HG02610 (cell line): ENCODE data around the gene SP3.
"Not testable (repeated sequence)": the region's sequence is repeated elsewhere in the genome, so short reads cannot be mapped to it uniquely, and the experiment has no call there.

Experiments
- ATAC-seq: cut with Tn5 transposase; IDR thresholded peaks from one replicate; pipeline ENCODE4 v1.9.1; 2021; ENCODE audit warnings: mild to moderate bottlenecking, moderate library complexity; ENCODE audit not compliant: unreplicated experiment

SP3 gene

DNA sequence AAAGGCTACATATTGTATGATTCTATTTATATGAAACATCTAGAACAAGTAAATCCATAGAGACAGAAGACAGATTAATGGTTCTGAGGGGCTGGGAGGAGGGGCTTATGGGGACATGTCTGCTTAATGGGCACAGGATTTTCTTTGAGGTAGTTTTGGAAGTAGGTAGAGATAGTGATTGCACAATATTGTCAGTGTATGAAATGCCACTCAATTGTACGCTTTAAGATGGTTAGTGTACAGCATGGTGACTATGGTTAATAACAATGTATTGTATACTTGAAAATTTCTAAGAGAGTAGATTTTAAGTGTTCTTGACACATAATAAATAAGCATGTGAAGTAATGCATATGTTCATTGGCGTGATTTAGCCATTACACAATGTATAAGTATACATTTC is 68.4 kb downstream of the SP3 start:
- no peak for ATAC-seq

DNA sequence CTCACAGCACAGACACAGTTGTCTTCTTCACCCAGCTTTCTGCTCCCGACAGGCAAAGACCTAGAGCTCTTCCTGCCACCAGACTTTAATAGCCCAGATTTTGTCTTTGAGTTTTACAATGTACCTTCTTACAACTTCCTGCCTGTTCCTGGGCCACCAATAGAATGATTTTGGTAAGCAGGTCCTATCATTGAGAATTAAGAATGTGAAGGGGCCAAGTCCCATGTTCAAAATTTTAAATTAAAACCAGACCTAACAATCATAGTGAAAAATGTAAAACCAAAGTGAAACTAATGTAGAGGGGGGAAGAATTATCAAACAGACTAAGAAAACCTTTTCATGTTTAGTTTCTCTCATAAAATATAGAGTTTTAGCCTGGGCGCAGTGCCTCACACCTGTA is 72.8 kb downstream of the SP3 start:
- ATAC-seq = no peak

DNA sequence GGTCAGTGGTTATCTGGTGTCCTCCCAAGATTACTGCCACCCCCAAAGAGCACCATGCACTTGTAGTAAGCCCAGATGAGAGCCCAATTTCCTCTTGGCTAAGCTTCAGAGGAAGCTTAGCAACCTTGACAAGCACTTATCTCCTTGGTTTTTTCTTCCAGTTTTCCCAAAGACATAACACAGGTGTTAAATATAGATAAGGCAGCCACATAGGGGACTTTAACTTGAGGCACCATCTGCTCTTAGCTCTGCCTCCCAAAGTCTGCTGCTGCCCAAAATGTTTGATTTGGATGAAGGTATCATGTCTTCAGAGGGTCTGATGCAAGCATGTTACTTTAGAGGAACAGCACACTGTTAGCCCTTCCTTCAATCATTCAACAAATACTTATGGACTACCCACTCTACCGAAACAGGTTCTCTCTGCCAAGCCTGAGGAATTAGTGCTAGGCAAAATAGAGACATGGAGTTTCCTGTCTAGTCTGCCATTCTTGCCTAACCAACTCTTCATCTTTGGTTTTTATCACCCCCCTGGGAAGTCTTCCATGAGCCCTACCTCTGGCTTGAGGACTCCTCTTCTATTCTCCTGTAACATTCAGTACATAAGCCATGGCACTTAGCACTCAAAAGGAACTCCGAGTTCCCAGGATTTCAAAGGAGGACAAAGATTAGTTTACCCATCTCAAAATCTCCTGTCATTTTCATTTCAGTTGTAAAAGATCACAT is 73.7 kb downstream of the SP3 start:
- ATAC-seq = no peak

DNA sequence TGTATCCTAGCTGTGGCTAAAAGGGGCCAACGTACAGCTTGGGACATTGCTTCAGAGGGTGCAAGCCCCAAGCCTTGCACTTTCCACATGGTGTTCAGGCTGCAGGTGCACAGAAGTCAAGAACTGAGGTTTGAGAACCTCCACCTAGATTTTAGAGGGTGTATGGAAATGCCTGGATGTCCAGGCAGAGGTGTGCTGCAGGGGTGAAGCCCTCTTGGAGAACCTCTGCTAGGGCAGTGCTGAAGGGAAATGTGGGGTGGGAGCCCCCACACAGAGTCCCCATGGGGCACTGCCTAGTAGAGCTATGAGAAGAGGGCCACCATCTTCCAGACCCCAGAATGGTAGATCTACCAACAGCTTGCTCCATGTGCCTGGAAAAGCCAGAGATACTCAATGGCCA is 75.7 kb downstream of the SP3 start:
- not testable (repeated sequence) for ATAC-seq

DNA sequence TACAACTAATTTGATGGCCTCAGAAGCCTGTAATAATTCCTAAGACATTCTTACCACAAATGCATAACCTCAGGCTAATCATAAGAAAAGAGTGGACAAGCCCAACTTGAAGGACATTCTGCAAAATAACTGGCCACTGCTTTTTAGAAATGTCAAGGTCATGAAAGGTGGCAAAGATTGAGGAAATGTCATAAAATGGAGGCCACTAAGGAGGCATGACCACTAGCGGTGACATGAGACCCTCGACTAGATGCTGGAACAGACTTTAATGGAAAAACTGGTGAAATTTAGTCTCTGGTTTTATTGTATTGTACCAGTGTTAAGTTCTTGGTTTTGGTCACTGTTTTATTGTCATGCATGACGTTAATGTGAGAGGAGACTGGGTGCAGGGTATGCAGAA is 78.6 kb downstream of the SP3 start:
- no peak for ATAC-seq

DNA sequence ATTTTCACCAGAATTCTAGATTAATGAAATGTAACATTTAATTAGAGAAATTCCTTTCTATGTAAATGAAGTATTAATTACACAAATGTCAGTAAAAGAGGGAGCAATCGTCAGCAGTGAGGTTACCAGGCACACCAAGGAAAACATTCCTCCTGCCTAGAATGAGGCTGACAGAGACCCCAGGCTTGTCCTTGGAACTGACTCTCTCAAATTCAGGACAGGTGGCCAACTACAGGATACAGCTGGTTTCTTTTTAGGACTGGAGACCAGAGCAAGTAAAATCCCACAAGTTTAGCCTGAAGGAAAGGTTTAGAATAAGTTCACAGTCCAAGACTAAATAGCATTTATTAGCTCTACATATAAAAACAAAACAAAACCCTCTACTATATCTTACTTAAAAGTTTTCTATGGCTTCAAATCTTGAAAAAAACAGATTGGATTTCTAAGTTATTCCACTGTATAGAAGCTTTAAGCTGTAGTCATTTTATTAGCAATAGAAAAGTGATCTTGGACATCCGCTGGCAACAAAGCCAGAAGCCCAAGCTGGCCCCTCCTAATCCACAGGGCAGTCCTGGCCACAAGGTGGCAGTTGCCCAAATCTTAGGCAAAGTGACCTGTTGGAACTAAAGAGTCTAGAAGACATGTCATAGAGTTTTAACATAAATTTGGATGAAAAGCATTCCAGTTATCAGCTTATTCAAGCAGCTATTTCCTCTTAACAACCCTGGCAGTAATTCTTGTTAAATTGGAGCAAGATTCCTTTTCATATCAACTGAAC is 81.0 kb downstream of the SP3 start:
- no peak for ATAC-seq

DNA sequence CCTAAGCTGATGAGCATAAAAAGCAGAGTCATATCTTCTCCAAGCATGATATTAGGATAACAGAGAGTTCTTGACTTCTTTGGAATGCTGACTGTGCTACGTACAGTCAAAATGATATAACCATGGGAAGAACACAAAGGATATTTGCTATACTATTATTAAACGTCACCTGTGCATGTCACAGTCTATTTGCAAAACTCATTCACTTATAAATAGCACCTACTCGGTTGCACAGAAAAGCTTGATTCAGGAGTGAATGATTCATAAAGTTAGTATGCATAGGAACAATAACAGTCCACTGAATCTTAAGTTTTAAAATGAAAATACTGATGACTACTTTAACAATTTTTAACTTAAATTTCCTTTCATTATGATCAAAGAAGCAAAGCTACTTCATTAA is 83.3 kb downstream of the SP3 start:
- no peak for ATAC-seq

DNA sequence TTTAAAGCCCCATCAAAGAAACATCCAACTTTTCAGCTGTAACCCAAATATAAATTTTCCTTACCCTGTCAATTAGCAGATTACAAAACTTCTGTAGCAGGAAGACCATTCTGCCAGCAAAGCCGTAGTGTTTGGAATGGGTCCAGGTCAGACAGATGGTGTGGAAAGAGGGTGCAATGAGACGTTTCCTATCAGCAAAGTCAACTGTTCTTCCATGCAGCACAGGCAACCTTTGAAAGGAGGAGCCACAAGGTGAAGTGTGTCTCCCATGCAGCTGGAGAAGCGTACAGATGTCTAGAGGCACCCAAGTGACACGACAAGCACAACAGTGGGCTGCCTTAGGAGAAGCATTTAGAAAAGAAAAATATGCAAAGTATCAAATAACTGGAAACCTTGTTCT is 83.7 kb downstream of the SP3 start:
- ATAC-seq = no peak

DNA sequence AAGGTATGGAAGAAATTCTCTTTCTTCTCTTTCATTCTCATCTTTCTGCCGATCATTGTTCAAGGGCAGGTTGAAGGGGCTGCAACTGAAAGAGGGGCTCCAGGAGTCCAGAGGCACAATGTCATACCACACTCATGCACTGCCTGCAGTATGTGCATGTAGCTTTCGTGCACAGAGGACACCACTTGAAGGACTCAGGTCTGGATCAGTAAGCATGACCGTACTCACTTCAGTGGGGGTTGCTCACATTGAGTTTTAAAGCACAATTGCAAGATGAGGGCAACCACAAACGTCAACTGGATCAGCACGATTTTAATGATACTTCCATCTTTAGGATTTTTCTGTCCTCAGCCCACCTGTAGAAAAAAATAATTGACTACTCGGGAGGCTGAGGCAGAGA is 84.6 kb downstream of the SP3 start:
- ATAC-seq = no peak

DNA sequence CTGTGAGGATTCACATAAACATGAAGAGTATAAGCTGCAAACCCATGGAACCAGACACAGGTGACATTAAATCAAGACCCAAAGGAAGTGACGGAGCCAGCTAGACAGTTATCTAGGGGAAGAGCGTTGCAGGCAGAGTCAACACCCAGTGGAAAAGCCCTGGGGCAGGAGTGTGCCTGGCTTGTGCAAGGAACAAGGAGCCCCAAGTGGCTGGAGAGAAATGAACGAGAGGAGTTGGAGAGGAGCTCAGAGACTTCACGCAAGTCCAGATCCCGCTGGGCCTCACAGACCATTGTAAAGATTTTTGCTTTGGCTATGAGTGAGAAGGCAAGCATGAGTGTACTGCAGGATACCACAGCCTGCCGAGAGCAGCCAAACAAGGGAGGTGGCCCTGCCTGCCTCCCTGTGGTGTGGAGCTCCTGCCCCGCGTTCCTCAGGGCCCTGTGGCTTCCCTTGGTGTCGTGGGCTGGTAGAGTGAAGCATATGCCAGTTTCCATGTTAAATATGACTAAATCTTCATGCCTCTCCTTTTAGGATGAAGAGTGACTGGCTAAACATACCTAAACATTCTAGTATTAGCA is 88.2 kb downstream of the SP3 start:
- ATAC-seq = no peak

DNA sequence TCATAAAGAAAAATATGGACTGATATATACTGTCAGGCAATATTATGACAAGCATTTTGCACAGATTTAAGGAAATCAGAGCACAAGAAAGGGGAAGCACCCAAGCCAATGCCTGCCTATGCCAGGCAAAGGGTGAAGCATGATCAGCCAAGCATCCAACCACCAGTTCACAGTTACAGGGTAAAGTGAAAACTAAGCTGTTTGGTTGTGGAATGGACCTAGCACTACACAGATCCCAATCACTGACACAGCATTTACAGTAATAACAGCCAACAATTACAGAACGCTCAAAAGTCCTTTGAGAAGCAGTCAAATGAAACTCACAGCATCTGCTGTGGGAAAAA is 90.3 kb downstream of the SP3 start:
- ATAC-seq = peak; percentile 86

DNA sequence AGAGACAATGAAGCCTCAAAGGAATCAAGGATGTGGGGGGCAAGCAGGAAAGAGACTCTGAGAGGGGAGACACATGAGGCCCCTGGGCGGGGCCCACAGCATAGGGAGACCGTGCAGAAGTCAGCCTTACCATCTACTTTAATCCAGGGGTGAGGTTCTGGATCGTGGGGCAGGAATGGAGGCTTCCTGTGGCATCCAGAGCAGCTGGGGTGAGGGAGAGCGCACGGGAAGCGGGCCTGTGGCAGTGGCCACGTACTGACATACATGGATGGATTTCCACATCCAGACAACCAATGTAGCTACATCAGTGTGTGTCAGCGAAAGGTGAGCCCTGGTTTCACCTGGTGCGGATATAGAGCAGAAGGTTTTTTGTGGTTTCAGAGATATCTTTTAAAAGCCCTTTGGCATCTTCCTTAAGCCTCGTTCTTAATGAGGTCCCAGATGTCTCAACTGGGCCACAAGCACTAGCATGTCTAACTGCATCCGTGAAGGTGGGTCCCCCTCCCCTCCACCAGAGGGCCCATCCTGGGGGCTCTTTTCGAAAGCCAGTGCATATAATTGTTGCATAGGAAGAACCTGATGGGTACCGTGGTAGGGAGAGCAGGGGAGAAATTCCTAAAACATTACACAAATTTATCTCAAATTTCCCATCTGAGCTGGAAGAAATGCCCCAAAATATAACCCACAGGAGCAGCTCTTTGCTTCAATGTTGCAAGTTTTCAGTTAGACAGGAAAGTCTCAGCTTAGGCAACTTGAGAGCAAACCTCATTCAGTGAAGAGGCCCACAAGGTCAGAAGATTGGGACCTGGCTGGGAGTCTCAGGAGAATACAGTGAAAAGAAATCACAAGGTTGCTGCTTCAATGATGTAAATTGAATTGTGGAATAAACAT is 90.9 kb downstream of the SP3 start:
- ATAC-seq = peak; percentile 17

DNA sequence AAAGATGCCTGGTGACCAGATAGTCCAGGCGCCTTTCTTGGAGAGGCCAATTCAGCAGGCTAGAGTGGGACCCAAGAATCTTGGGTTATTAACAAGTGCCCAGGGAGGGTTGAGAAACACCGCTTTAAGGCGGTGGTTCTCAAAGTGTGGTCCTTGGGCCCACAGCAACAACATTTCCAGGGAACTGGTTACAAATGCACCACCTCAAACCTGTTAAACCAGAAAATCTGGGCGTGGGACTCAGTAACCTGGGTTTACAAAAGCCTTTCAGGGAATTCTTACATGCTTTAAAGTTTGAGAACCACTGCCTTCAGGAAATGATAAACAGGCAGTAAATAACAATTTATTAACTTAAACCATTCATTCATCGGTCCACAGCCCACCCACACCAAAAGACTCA is 92.5 kb downstream of the SP3 start:
- ATAC-seq = no peak

DNA sequence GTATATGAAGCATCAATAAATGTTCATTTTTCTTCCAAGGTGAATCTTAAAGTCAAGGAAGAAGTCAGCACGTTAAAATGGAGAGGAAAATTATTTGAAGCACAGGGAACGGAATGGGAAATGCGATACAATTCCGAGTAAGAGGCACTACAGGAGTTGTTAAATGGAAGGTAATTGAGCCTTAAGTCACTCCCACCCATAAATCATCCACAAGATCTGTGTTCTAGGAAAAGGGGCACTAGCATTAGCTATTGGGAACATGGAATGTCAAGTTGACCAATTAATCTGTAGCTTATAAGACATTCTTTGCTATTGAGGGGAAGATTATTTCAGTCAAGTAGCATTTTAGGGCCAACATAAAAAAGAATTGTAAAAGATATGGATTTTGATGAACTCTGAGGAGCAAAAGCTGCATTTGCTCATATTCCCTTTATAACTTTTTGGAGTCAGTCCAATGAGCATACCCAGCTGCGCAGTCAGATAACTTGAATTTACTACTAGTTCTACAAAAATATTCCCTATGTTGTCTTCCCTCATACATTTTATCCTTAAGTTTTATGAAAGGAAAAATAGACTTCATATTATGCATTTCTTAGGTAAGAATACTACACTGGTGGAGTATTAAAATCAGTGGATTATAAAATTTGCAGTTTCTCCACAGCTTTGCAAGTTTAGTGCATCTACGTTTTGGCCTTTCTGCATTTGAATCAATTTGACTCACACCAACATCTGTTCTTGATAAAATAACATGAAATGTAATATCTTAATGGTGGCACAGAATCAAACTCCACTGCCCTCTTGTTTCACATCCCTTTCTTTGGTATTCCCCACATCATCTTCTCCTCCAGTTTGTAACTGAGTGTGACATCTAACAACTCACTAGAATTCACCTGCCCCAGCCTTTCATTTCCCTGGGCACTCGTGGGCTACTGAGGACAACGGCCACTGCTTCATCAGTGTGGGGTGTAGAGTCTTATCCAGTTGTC is 95.6 kb downstream of the SP3 start:
- ATAC-seq = no peak

DNA sequence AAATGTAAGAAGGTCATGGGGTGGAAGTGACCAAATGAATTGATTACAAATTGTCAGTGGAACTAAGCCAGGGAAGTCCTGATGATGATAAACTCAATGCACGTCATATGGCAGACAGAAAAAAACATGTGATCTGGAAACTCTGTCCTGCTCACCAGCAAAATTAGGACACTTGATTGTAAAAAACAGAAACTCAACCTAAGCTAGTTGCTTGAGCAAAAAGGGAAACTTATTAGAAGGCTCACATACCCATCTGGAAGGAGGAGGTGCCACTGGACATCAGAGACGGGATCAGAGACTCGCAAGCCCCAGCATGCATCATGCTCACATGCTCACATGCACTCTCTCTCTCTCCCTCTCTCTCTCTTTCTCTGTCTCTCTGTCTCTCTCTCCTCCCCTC is 96.8 kb downstream of the SP3 start:
- no peak for ATAC-seq

DNA sequence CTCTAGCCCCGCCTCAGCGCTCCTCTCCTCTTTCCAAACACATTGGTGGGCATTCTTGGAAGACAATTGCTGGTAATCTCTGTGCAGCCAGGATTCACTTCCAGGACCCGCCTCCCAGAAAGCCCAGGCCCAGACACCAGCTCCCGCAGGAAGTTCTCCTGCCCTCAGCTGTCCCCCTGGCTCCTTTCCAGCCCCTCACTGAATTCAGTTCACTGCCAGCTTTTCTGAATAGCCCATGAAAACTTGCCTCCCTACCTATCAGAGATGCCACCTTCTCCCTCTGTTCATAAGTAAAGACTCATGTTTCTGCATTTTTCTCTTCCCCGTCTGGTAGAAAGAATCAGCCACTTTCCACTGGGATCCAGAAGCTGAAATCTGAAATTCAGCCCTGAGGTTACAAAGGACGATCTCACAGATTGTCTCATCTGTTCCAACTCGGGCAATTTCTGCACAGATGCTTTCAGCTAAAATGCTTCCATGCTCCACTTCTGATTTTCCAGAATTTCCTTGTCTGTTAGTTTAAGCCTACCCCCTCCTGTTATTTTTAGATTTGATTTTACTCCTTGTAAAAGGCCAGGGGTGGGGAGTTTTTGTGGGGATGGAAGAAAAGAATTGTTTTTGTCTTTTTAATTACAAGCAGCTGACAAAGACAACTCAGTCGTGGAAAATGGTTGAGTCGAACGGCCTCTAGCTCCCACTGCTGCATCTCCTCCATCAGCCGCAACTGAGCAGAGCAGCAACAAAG is 98.1 kb downstream of the SP3 start:
- ATAC-seq = no peak

DNA sequence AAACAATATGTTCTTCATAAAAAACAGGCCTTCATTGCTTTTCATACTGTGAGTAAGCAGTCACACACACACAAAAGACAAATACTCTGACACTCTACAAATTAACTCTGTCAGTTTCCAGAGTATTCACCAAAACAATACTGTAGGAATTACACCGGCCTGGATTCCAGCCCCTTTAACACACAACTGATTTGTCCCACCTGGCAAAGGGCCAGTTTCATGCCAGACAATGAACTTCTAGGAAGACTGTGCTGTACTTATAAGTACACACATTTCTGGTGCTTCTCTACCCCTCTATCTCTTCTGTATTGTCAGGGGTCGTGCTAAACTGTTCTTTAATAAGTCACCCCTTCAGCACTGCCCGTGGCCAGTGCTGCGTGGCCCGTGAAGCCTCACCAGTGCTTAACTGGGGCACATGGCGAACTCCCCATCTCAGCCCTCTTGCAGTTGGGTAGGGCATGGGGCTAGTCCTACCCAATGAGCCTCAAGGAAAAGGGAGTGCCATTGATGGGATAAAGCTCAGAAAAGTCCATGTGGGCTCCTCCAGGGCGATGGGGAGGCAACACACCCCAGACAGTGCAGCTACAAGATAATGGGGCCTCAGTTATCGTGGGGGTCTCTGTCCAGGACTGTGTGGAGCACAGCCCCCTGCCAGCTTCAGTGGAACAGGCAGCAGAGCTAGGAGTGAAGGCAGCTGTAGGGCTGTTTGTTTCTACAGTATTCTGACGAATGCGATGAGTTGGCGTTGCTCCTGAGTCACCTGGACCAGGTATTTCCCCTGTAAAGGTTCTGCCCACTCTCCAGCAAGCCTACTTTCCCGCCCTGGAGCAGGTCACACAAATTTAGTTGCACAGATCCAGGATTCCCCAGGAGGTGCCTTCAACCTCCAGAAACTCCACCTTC is 99.0 kb downstream of the SP3 start:
- no peak for ATAC-seq

DNA sequence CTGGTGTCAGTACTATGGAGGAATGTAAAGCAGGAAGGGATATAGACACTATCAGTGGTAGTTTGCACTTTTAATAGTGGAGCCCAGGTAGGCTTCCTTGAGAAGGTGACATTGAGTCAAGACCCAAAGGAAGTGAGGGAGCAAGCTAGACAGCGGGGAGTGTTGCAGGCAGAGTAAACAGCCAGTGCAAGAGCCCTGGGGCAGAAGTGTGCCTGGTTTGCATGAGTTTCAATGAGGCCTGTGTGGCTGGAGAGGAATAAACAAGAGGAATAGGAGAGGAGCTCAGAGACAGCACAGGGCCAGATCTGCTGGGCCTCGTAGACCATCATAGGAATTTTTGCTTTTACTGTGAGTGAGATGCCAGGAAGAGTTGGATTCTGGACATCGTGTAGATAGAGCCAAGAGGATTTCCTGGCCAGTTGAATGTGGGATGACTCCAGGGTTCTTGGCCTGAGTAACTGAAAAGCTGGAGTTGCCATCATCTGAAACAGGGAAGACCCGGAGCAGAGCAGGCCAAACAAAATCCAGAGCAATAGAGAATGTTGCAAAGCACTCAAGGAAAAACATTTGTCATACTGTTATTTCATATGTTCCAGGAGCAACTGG is 102.5 kb downstream of the SP3 start:
- no peak for ATAC-seq
